MCF 10A (cell line): Measurements from ENCODE around the gene ZNF18. TPM values are rescaled to one million over a fixed set of nuclear protein-coding genes. Genes with fewer than 3 reads are reported as not detected.

Source experiments
- BruUV-seq: library from RNA; stranded (reverse); fragments of 400-500 nt; replicated peaks from 2 replicates; lab custom pipeline; 2021; lab: Mats Ljungman, UMichigan
- CTCF ChIA-PET: fragments of 300-600 bp; sonication (Branson Sonifier 250); formaldehyde crosslinking; extraction: SDS; loops from one replicate; lab custom pipeline; 2021; ENCODE audit warnings: antibody characterized with exemption, inconsistent platforms; lab: Yijun Ruan, JAX
- POLR2A ChIA-PET: fragments of 300-600, 350-650 bp; sonication (Branson Sonifier 250); formaldehyde crosslinking; extraction: SDS; loops from one replicate; lab custom pipeline; 2020; ENCODE audit warnings: antibody characterized with exemption, inconsistent platforms; lab: Yijun Ruan, JAX
- DNase-seq: peaks from one replicate; pipeline ENCODE4 v3.0.0-alpha.2; 2018; ENCODE audit not compliant: unreplicated experiment
- H3K27ac Mint-ChIP-seq: one replicate; pipeline ENCODE4 v1.8.0; 2022; ENCODE audit warnings: mild to moderate bottlenecking, low read depth, mixed read lengths; ENCODE audit not compliant: unreplicated experiment
- H3K27me3 Mint-ChIP-seq: one replicate; pipeline ENCODE4 v1.8.0; 2022; ENCODE audit warnings: mixed read lengths; ENCODE audit not compliant: insufficient read depth, unreplicated experiment
- H3K36me3 Mint-ChIP-seq: one replicate; pipeline ENCODE4 v1.8.0; 2022; ENCODE audit warnings: mild to moderate bottlenecking, moderate library complexity, mixed read lengths; ENCODE audit not compliant: insufficient read depth, unreplicated experiment
- H3K4me1 Mint-ChIP-seq: one replicate; pipeline ENCODE4 v1.8.0; 2022; ENCODE audit warnings: mixed read lengths; ENCODE audit not compliant: insufficient read depth, unreplicated experiment
- H3K4me3 Mint-ChIP-seq: one replicate; pipeline ENCODE4 v1.8.0; 2022; ENCODE audit warnings: mild to moderate bottlenecking, moderate library complexity, mixed read lengths; ENCODE audit not compliant: unreplicated experiment
- H3K9me3 Mint-ChIP-seq: one replicate; pipeline ENCODE4 v1.8.0; 2022; ENCODE audit warnings: mixed read lengths; ENCODE audit not compliant: unreplicated experiment
- CTCF ChIP-seq: fragments of 200-600 bp; IDR thresholded peaks from one replicate; pipeline ENCODE4 v1.8.0; 2022; ENCODE audit warnings: antibody characterized with exemption, mild to moderate bottlenecking; ENCODE audit not compliant: unreplicated experiment
- intact Hi-C: fragments of 100-400 bp; cut with micrococcal nuclease; formaldehyde crosslinking; loops from 2 replicates; pipeline ENCODE4 v1.14.1; 2022
- total RNA-seq: library from RNA; stranded (reverse); gene quantifications from 2 replicates; pipeline ENCODE4 v1.2.3, GENCODE V29; 2022

The ZNF18 gene
- total RNA-seq, 1 experiment from 2014 or later: 7.3 TPM

DNA sequence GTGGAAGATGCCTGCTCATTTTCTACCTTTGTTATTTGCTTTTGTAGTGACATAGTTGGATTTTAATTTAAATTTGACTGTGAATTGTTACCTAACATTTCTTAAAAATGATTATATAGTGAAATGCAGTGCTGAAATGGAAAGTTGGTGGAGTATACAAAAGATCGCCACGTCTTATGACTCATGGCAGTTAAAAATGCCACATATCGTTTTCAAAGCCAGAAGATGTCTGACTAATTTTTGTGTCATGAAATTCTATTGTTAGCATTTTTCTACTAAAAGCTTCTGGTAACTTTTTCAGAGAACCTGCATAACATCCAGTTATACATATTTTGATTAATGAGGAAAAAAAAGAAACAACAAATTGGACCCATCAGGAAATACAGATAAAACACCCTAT lies 44.0 kb upstream of the ZNF18 start:
- Mint-ChIP-seq H3K4me1 (peaks cover 43% of the 10 kb centered on the region), H3K27ac (peak overlapping the region; percentile 87), H3K9me3 (no peaks in the 10 kb centered on the region), H3K4me3 (peak overlapping the region; percentile 55), H3K27me3 (no peaks in the 10 kb centered on the region), H3K36me3 (no peaks in the 10 kb centered on the region)
- TF ChIP-seq CTCF: no peak
- intact Hi-C loops: no loop called here
- ChIA-PET CTCF (no interaction called here), POLR2A (interaction anchor here (0.7 to 9.3 kb wide), 6 partner anchors 8 to 130 kb away, joined by 3 to 115 read pairs (median 7); partner anchors contain the start of genes MAP2K4 and ZNF18)
- BruUV-seq: no TSS peak
- DNase-seq: peak; percentile 74

GRCh38 chr17:12040478-12040877 lies 43.2 kb upstream of the ZNF18 start:
- ChIA-PET CTCF (interaction anchor here (1.8 kb wide), 1 partner anchor 13 kb away, joined by 8 read pairs; no protein-coding TSS in a partner anchor), POLR2A (interaction anchor here (0.7 to 9.3 kb wide), 7 partner anchors 8 to 43 kb away, joined by 3 to 115 read pairs (median 7); partner anchors contain the start of genes MAP2K4 and ZNF18)
- peak; percentile 48 for DNase-seq
- BruUV-seq: no TSS peak
- Mint-ChIP-seq H3K4me3 (no peak overlapping the region), H3K27ac (peak overlapping the region; percentile 87), H3K9me3 (no peaks in the 10 kb centered on the region), H3K4me1 (peaks cover 36% of the 10 kb centered on the region), H3K27me3 (no peaks in the 10 kb centered on the region), H3K36me3 (no peaks in the 10 kb centered on the region)
- intact Hi-C loops: no loop called here
- TF ChIP-seq CTCF: no peak

DNA sequence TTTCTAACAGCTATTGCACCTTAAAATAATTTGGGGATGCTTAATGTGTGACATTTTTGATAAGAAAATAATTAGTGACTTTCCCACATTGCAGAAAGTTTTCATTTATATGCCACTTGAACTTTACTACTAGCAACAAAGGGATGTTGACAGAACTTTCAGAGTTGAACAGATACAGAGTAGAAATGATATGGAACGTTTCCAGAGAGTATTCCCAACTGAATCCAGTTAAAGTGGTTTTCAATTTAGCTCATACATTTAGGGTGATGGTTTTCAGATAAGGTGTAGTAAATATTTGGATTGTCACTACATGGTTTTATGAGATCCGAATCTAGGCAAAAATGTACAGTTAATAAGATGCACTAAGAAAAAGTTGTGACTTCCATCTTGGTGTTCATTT lies 40.7 kb upstream of the ZNF18 start:
- BruUV-seq: no TSS peak
- ChIA-PET CTCF (no interaction called here), POLR2A (interaction anchor here (0.7 to 9.3 kb wide), 3 partner anchors 13 to 40 kb away, joined by 3 to 115 read pairs (median 60); partner anchors contain the start of genes MAP2K4 and ZNF18)
- DNase-seq: no peak
- Mint-ChIP-seq H3K27me3 (no peaks in the 10 kb centered on the region), H3K36me3 (no peaks in the 10 kb centered on the region), H3K4me3 (no peak overlapping the region), H3K27ac (no peak overlapping the region), H3K4me1 (peaks cover 36% of the 10 kb centered on the region), H3K9me3 (no peaks in the 10 kb centered on the region)
- no peak for TF ChIP-seq CTCF
- intact Hi-C loops: no loop called here

- no peak for DNase-seq
- no TSS peak for BruUV-seq
- ChIA-PET POLR2A (interaction anchor here (7.7 to 9.3 kb wide), 2 partner anchors 11 to 38 kb away, joined by 60 to 115 read pairs; partner anchors contain the start of gene ZNF18), CTCF (no interaction called here)
- H3K27ac Mint-ChIP-seq: no peak overlapping the region
- H3K9me3 Mint-ChIP-seq: no peaks in the 10 kb centered on the region
- peaks cover 25% of the 10 kb centered on the region for H3K4me1 Mint-ChIP-seq
- intact Hi-C loops: no loop called here
- H3K36me3 Mint-ChIP-seq: no peaks in the 10 kb centered on the region
- H3K4me3 Mint-ChIP-seq: no peak overlapping the region
- H3K27me3 Mint-ChIP-seq: no peaks in the 10 kb centered on the region
- TF ChIP-seq CTCF: no peak
Measured at GRCh38 chr17:12035673-12036072, 38.4 kb upstream of the ZNF18 start.
